Measurements from ENCODE around the gene KCNH2. TPM values are rescaled to one million over a fixed set of nuclear protein-coding genes. Genes with fewer than 3 reads are reported as not detected.
"Not testable (repeated sequence)": the region's sequence is repeated elsewhere in the genome, so short reads cannot be mapped to it uniquely, and the experiment has no call there.

The KCNH2 gene
- total and polyA plus RNA-seq, 8 donors = 4.0 to 77.7 (median 7.3) TPM

GRCh38 chr7:151013733-151014497 is 35.8 kb upstream of the KCNH2 start:
- Histone ChIP-seq H3K4me1 (peaks cover 29 to 64% (median 48%) of the 10 kb centered on the region in 4 donors), H3K4me3 (peak overlapping the region; percentile 23 to 45 (median 26)), H3K36me3 (no peaks in the 10 kb centered on the region), H3K9me3 (no peaks in the 10 kb centered on the region), H3K27me3 (peaks cover 0 to 99% (median 32%) of the 10 kb centered on the region in 3 donors), H3K27ac (peak overlapping the region in 2 of 5 donors; percentile 19 to 42)
- no peak for TF ChIP-seq POLR2AphosphoS5 (IDR thresholded peaks at IDR 0.05)
- peak; percentile 67 to 96 for DNase-seq
- WGBS, 5 donors = 16 to 43% (median 26%) methylated on average over 31 to 55 of the region's 55 CpGs
- intact Hi-C loops (cut with DNase I; ENCODE audit: low total_unique reads) = no loop called here

GRCh38 chr7:151013356-151013732 is 35.2 kb upstream of the KCNH2 start:
- no peak for DNase-seq
- 16 to 66% (median 33%) methylated on average over 5 to 26 of the region's 26 CpGs for WGBS, 5 donors
- H3K4me3 ChIP-seq = peak overlapping the region; percentile 23 to 45 (median 26)
- intact Hi-C loops (cut with DNase I; ENCODE audit: low total_unique reads) = no loop called here
- H3K27me3 ChIP-seq = peaks cover 0 to 99% (median 27%) of the 10 kb centered on the region in 3 donors
- H3K36me3 ChIP-seq = no peaks in the 10 kb centered on the region
- peaks cover 23 to 64% (median 49%) of the 10 kb centered on the region in 4 donors for H3K4me1 ChIP-seq
- TF ChIP-seq, protein P1, sequence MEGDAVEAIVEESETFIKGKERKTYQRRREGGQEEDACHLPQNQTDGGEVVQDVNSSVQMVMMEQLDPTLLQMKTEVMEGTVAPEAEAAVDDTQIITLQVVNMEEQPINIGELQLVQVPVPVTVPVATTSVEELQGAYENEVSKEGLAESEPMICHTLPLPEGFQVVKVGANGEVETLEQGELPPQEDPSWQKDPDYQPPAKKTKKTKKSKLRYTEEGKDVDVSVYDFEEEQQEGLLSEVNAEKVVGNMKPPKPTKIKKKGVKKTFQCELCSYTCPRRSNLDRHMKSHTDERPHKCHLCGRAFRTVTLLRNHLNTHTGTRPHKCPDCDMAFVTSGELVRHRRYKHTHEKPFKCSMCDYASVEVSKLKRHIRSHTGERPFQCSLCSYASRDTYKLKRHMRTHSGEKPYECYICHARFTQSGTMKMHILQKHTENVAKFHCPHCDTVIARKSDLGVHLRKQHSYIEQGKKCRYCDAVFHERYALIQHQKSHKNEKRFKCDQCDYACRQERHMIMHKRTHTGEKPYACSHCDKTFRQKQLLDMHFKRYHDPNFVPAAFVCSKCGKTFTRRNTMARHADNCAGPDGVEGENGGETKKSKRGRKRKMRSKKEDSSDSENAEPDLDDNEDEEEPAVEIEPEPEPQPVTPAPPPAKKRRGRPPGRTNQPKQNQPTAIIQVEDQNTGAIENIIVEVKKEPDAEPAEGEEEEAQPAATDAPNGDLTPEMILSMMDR (IDR thresholded peaks at IDR 0.05) = no peak
- TF ChIP-seq EP300 (IDR thresholded peaks at IDR 0.05) (no peak), POLR2A (IDR thresholded peaks at IDR 0.05) (no peak)
- no peak overlapping the region for H3K27ac ChIP-seq
- H3K9me3 ChIP-seq = no peaks in the 10 kb centered on the region

- Histone ChIP-seq H3K36me3 (no peaks in the 10 kb centered on the region), H3K27ac (no peak overlapping the region), H3K4me1 (peaks cover 19 to 64% (median 47%) of the 10 kb centered on the region in 4 donors), H3K4me3 (no peak overlapping the region), H3K9me3 (no peaks in the 10 kb centered on the region), H3K27me3 (peaks cover 0 to 98% (median 23%) of the 10 kb centered on the region in 3 donors)
- WGBS, 5 donors = 36 to 54% (median 46%) methylated on average over 23 of the region's 23 CpGs
- peak in 1 of 2 donors; percentile 80 for DNase-seq
- intact Hi-C loops (cut with DNase I; ENCODE audit: low total_unique reads) = no loop called here
- no peak for TF ChIP-seq POLR2AphosphoS5 (IDR thresholded peaks at IDR 0.05)
- TF ChIP-seq POLR2A (IDR thresholded peaks at IDR 0.05) = no peak
- TF ChIP-seq EP300 (IDR thresholded peaks at IDR 0.05) = no peak
- TF ChIP-seq, protein P1 (IDR thresholded peaks at IDR 0.05) = peak in 5 of 7 experiments; percentile 13 to 30 (median 20)
Observed at GRCh38 chr7:151012911-151013347, 34.8 kb upstream of the KCNH2 start.

DNA sequence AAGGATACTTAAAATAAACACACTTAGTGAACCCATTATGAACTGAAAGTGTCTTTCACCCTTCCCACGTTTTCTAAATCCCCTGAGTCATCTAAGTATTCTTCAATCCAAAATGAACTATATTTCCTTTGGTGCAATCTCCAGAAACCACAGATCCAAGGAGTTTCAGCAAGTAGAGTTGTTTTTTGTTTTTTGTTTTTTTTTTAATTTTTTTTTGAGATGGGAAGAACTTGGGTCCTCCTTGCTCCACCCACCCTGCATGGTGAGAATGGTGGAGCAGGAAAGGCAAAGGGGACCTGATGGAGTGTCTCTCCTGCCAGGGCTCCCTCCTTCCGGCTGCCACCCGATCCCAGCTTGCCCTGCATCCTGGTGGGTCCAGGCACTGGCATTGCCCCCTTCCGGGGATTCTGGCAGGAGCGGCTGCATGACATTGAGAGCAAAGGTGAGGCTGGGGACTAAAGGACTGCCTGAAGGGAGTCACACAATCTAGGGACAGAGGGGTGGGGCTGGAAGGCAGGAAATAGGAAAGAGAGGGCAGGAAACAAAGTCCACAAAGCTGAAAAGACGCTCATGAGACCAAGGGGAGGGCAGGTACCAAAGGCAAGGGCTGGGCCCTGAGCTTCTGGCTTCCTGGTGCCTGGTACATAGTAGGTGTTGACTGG is 34.0 kb upstream of the KCNH2 start:
- Histone ChIP-seq H3K27ac (no peak overlapping the region), H3K36me3 (no peaks in the 10 kb centered on the region), H3K4me1 (peaks cover 14 to 60% (median 47%) of the 10 kb centered on the region in 4 donors), H3K4me3 (no peak overlapping the region), H3K27me3 (peaks cover 0 to 95% (median 21%) of the 10 kb centered on the region in 3 donors), H3K9me3 (no peaks in the 10 kb centered on the region)
- WGBS, 5 donors = 36 to 58% (median 47%) methylated on average over 6 of the region's 6 CpGs
- intact Hi-C loops (cut with DNase I; ENCODE audit: low total_unique reads) = no loop called here
- DNase-seq = peak in 1 of 2 donors; percentile 86
- peak in 1 of 3 donors; percentile 4 for TF ChIP-seq POLR2AphosphoS5 (IDR thresholded peaks at IDR 0.05)
- TF ChIP-seq, protein P1 (IDR thresholded peaks at IDR 0.05) = no peak

GRCh38 chr7:151011616-151012015 is 33.5 kb upstream of the KCNH2 start:
- H3K9me3 ChIP-seq; DNase-seq; H3K4me3 ChIP-seq; H3K27ac ChIP-seq; H3K36me3 ChIP-seq; intact Hi-C loops (cut with DNase I; ENCODE audit: low total_unique reads): not testable (repeated sequence)
- WGBS, 5 donors = 82 to 92% (median 85%) methylated on average over 12 of the region's 12 CpGs
- Histone ChIP-seq H3K4me1 (peaks cover 14 to 64% (median 48%) of the 10 kb centered on the region in 4 donors), H3K27me3 (peaks cover 0 to 90% (median 21%) of the 10 kb centered on the region in 3 donors)

All from stomach (tissue), 9 donors.